Tibial artery (tissue), 4 donors: ENCODE data around the gene CAMSAP2.

ENCODE experiments used
- DNase-seq, 2 donors: peaks; one replicate each; pipeline ENCODE4 v3.0.0-alpha.2; 2019
- H3K27ac ChIP-seq, 2 donors: fragments of 200-600 bp; sonication (generic) in 1 of 2; 1 replicate in 1 of 2; 2 replicates in 1 of 2; pipeline ENCODE4 v1.5.1; 2018 to 2019; ENCODE audit warnings: mild to moderate bottlenecking in 1 of 2
- H3K27me3 ChIP-seq, 2 donors: fragments of 200-600 bp; sonication (generic) in 1 of 2; one replicate each; pipeline versions ENCODE4 v1.5.1 to v1.6.0; 2016 to 2019
- H3K36me3 ChIP-seq, 3 donors: fragments of 200-600 bp; sonication (generic) in 2 of 3; one replicate each; pipeline ENCODE4 v1.5.1; 2016 to 2019; ENCODE audit warnings: mild to moderate bottlenecking in 2 of 3
- H3K4me1 ChIP-seq, 4 donors: fragments of 200-600 bp; sonication (generic) in 2 of 4; 1 replicate in 3 of 4; 2 replicates in 1 of 4; pipeline ENCODE4 v1.5.1; 2016 to 2019
- H3K4me3 ChIP-seq, 2 donors: fragments of 200-600 bp; sonication (generic) in 1 of 2; 1 replicate in 1 of 2; 2 replicates in 1 of 2; pipeline ENCODE4 v1.5.1; 2018 to 2019; ENCODE audit warnings: mild to moderate bottlenecking in 2 of 2
- H3K9me3 ChIP-seq, 3 donors: fragments of 200-600 bp; sonication (generic) in 1 of 3; one replicate each; pipeline ENCODE4 v1.5.1; 2016 to 2019
- intact Hi-C: fragments of 100-400 bp; cut with DNase I; formaldehyde crosslinking; loops from one replicate; pipeline ENCODE4 v1.15.0; 2023; ENCODE audit warnings: low total_unique reads
- TF ChIP-seq, protein P1 (sequence below), 2 experiments: fragments of 200-600 bp in 1 of 2; fragments of 450-650 bp in 1 of 2; IDR thresholded peaks; one replicate each; pipeline ENCODE4 v1.5.1; 2017 to 2019; ENCODE audit warnings: antibody characterized with exemption in 2 of 2, mild to moderate bottlenecking in 1 of 2, moderate library complexity in 1 of 2

The CAMSAP2 gene

DNA sequence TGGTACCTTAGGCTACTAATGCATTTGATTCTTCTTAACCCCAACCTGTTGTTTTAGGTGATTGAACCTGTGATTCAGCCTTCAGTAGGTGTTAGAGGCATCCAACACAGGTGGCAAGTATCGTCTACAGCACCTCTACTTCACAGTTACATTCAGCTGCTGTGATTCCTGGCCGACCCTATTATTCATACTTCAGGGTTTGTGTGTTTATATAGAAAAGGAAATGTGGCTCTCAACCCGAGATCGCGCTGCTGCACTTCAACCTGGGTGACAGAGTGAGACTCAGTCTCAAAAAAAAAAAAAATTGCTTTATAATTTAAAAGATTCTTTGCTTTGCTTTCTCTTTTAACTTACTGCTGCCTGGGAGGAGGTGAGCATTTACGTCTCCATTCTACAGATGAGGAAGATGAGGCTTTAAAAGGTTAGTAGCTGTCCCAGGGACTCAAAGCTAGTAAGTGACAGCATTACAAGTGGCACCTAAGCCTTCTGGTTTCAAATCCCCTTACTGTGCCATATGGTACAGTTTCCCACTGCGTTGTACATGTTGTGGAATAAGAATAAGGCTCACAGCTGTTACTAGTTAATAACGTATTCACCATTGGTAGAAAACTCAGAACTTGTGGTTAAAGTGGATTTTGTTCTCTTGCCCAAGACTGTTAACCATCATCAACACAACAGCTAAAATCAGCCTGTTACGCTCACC, 124.2 kb downstream of the CAMSAP2 start:
- Histone ChIP-seq H3K36me3 (peaks cover 10 to 17% (median 17%) of the 10 kb centered on the region in 3 donors), H3K27me3 (no peaks in the 10 kb centered on the region), H3K4me3 (no peak overlapping the region), H3K4me1 (peaks cover 0 to 7% (median 2%) of the 10 kb centered on the region in 4 donors), H3K27ac (no peak overlapping the region), H3K9me3 (no peaks in the 10 kb centered on the region)
- intact Hi-C loops = no loop called here
- TF ChIP-seq, protein P1, sequence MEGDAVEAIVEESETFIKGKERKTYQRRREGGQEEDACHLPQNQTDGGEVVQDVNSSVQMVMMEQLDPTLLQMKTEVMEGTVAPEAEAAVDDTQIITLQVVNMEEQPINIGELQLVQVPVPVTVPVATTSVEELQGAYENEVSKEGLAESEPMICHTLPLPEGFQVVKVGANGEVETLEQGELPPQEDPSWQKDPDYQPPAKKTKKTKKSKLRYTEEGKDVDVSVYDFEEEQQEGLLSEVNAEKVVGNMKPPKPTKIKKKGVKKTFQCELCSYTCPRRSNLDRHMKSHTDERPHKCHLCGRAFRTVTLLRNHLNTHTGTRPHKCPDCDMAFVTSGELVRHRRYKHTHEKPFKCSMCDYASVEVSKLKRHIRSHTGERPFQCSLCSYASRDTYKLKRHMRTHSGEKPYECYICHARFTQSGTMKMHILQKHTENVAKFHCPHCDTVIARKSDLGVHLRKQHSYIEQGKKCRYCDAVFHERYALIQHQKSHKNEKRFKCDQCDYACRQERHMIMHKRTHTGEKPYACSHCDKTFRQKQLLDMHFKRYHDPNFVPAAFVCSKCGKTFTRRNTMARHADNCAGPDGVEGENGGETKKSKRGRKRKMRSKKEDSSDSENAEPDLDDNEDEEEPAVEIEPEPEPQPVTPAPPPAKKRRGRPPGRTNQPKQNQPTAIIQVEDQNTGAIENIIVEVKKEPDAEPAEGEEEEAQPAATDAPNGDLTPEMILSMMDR (IDR thresholded peaks at IDR 0.05) = no peak
- no peak for DNase-seq

DNA sequence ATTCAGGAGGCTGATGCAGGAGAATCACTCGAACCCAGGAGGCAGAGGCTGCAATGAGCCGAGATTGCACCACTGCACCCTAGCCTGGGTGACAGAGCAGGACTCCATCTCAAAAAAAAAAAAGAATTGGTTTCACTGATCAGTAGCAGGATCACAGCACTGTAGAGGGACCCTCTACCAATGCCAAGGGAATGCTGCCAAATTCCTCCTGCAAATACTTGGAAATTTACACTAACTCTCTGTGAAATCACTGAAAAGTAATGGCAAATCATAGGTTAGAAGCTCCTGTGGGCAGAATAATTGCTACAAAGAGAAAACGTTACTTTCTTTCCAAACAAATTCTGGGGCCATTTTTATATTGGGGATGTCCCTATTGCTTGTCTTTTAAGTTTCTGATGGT, 127.4 kb downstream of the CAMSAP2 start:
- Histone ChIP-seq H3K4me3 (no peak overlapping the region), H3K36me3 (peaks cover 8 to 14% (median 13%) of the 10 kb centered on the region in 3 donors), H3K9me3 (no peaks in the 10 kb centered on the region), H3K27ac (no peak overlapping the region), H3K27me3 (peaks cover 0 to 23% of the 10 kb centered on the region in 2 donors), H3K4me1 (peaks cover 0 to 7% (median 2%) of the 10 kb centered on the region in 4 donors)
- TF ChIP-seq, protein P1 (IDR thresholded peaks at IDR 0.05) = no peak
- DNase-seq = no peak
- intact Hi-C loops = no loop called here

DNA sequence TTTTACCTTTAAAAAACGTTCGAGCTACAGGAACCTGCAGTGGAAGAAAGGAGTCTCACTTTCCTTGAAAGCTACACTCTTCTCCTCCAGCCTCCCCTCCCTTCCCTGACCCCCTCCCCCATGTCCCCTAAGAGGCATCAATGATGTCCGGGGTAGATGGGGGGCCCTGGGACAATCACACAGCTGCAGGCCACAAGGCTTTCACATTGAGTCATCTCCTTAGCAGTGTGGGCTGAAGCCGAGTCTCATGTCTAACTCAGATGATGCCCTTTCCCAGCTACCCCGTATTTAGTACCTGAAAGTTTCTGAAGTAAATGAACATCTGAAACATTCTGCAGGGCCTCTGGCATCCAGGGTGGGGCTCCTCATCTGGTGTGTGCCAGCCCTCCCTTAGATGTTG, 127.8 kb downstream of the CAMSAP2 start:
- H3K27ac ChIP-seq = no peak overlapping the region
- no peak overlapping the region for H3K4me3 ChIP-seq
- peaks cover 0 to 7% (median 2%) of the 10 kb centered on the region in 4 donors for H3K4me1 ChIP-seq
- TF ChIP-seq, protein P1 (IDR thresholded peaks at IDR 0.05) = no peak
- H3K9me3 ChIP-seq = no peaks in the 10 kb centered on the region
- peaks cover 8 to 14% (median 13%) of the 10 kb centered on the region in 3 donors for H3K36me3 ChIP-seq
- intact Hi-C loops = no loop called here
- DNase-seq = no peak
- H3K27me3 ChIP-seq = peaks cover 0 to 27% of the 10 kb centered on the region in 2 donors

DNA sequence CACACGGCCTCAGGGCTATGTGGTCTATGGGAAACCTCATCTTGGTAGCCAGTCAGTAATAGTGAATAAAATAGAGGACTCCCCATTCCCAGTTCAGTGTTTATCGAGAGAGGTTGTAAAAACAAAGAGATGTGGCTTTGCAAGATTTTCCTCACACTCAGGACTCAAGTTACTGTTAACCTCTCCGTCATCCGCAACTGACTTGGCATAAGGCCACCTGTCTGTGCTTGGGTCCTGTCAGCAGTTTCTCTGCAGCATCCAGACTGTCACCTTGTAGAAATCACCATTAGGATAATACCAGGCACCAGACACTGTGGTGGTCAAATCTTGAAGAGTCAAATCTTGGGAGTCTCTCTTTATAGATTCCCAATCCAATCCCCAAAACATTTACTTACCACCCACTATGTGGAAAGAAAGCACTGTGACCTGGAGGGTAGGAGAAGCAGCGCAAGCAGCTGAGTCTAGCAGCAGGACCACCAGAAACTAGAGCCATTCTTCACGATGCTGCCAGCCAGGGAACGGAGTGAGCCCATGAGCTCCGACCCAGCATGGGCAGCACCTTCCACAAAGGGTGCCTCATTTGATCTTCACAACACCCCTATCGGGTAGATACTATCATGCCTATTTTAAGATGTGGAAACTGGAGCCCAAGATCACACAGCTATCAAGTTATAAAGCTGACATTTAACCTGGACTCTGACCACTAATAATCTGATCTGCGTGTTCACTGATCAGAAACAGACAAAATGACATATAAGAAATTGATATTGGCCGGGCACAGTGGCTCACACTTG, 128.5 kb downstream of the CAMSAP2 start:
- Histone ChIP-seq H3K27me3 (peaks cover 0 to 34% of the 10 kb centered on the region in 2 donors), H3K27ac (no peak overlapping the region), H3K4me3 (no peak overlapping the region), H3K36me3 (peaks cover 8 to 14% (median 13%) of the 10 kb centered on the region in 3 donors), H3K9me3 (no peaks in the 10 kb centered on the region), H3K4me1 (peaks cover 0 to 7% (median 2%) of the 10 kb centered on the region in 4 donors)
- TF ChIP-seq, protein P1 (IDR thresholded peaks at IDR 0.05) = no peak
- intact Hi-C loops = no loop called here
- DNase-seq = no peak

DNA sequence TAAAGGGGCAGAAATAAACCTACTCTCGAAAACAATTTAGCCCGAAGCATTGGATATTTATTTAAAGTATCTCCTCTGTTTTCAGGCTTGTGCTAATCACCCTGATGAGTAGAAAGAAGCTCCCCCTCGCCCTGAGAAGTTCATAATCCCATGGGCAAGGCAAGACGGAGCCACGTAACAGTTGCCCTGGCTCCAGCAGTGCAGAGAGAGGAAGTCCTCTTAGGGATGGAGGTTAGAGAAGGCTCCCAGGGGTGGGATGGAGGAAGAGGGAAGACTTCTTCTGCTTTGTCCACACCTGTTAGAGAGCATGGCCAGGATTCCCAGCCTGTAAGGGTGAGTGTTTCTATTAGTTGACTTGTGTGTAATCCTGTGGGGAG, 130.7 kb downstream of the CAMSAP2 start:
- TF ChIP-seq, protein P1 (IDR thresholded peaks at IDR 0.05) = no peak
- peaks cover 6 to 56% of the 10 kb centered on the region in 2 donors for H3K27me3 ChIP-seq
- H3K9me3 ChIP-seq = no peaks in the 10 kb centered on the region
- H3K4me1 ChIP-seq = peaks cover 0 to 21% (median 15%) of the 10 kb centered on the region in 4 donors
- H3K27ac ChIP-seq = no peak overlapping the region
- no peak overlapping the region for H3K4me3 ChIP-seq
- intact Hi-C loops = no loop called here
- no peaks in the 10 kb centered on the region for H3K36me3 ChIP-seq
- no peak for DNase-seq
